OCI-LY1 (cell line): ENCODE measurements around the gene HACD3.
"Not testable (repeated sequence)": the region's sequence is repeated elsewhere in the genome, so short reads cannot be mapped to it uniquely, and the experiment has no call there.

Source experiments
- H2AFZ ChIP-seq: fragments of 200-600 bp; sonication (generic), shearing (Covaris generic); 2 replicates; pipeline ENCODE4 v1.6.0; 2014; ENCODE audit warnings: antibody characterized with exemption, mild to moderate bottlenecking, low read length
- H3F3A ChIP-seq: fragments of 200-600 bp; sonication (generic), shearing (Covaris generic); 2 replicates; pipeline ENCODE4 v1.6.0; 2014; ENCODE audit warnings: mild to moderate bottlenecking, antibody characterized with exemption, low read length, moderate library complexity; ENCODE audit not compliant: insufficient read depth
- H3K27ac ChIP-seq: fragments of 200-600 bp; sonication (generic); 2 replicates; pipeline ENCODE4 v1.5.1; 2014; ENCODE audit warnings: low read length, mixed run types, mild to moderate bottlenecking, low read depth; ENCODE audit not compliant: poor library complexity, severe bottlenecking
- H3K27me3 ChIP-seq: fragments of 200-600 bp; sonication (generic); 2 replicates; pipeline ENCODE4 v1.6.0; 2014; ENCODE audit warnings: antibody characterized with exemption, mild to moderate bottlenecking, low read length, moderate library complexity; ENCODE audit not compliant: insufficient read depth
- H3K36me3 ChIP-seq: fragments of 200-600 bp; sonication (generic); 2 replicates; pipeline ENCODE4 v1.6.1; 2014; ENCODE audit warnings: mild to moderate bottlenecking, antibody characterized with exemption, low read length, moderate library complexity, mixed read lengths; ENCODE audit not compliant: insufficient read depth
- H3K4me1 ChIP-seq: fragments of 200-600 bp; sonication (generic); 2 replicates; pipeline ENCODE4 v1.5.1; 2014; ENCODE audit warnings: mild to moderate bottlenecking, low read length, moderate library complexity; ENCODE audit not compliant: insufficient read depth, severe bottlenecking
- H3K4me2 ChIP-seq: fragments of 200-600 bp; sonication (generic), shearing (Covaris generic); 2 replicates; pipeline ENCODE4 v1.6.1; 2014; ENCODE audit warnings: low read length
- H3K4me3 ChIP-seq: fragments of 200-600 bp; sonication (generic); 2 replicates; pipeline ENCODE4 v1.5.1; 2014; ENCODE audit warnings: low read length, low read depth, mild to moderate bottlenecking, mixed read lengths; ENCODE audit not compliant: poor library complexity, severe bottlenecking
- H3K79me2 ChIP-seq: fragments of 200-600 bp; shearing (Covaris generic); 2 replicates; pipeline ENCODE4 v1.6.1; 2016; ENCODE audit warnings: mixed run types, low read length, mixed read lengths; ENCODE audit not compliant: insufficient read depth
- H3K9ac ChIP-seq: fragments of 200-600 bp; sonication (generic), shearing (Covaris generic); 2 replicates; pipeline ENCODE4 v1.6.1; 2014; ENCODE audit warnings: mild to moderate bottlenecking, low read length, mixed read lengths
- H3K9me2 ChIP-seq: fragments of 200-600 bp; sonication (generic), shearing (Covaris generic); 2 replicates; pipeline ENCODE4 v1.6.1; 2014; ENCODE audit warnings: low read depth, mild to moderate bottlenecking, low read length, mixed read lengths
- H3K9me3 ChIP-seq: fragments of 200-600 bp; shearing (Covaris generic); 2 replicates; pipeline ENCODE4 v1.6.1; 2014; ENCODE audit warnings: low read length, mixed read lengths
- H4K20me1 ChIP-seq: fragments of 200-600 bp; sonication (generic), shearing (Covaris generic); 2 replicates; pipeline ENCODE4 v1.6.0; 2016; ENCODE audit warnings: mild to moderate bottlenecking, low read length; ENCODE audit not compliant: insufficient read depth
- CTCF ChIP-seq: fragments of 200-600 bp; sonication (generic), shearing (Covaris generic); IDR thresholded peaks from 2 replicates; pipeline ENCODE4 v1.5.1; 2017; ENCODE audit warnings: mild to moderate bottlenecking, antibody characterized with exemption, low read length, moderate library complexity, mixed read lengths
- EZH2 ChIP-seq: fragments of 200-600 bp; sonication (generic), shearing (Covaris generic); IDR thresholded peaks from 2 replicates; pipeline ENCODE4 v1.8.0; 2017; ENCODE audit warnings: borderline replicate concordance, mixed run types, mild to moderate bottlenecking, antibody characterized with exemption, low read length, moderate library complexity, mixed read lengths

HACD3 gene

GRCh38 chr15:65541231-65541820, 11.1 kb downstream of the HACD3 start:
- H3K4me1 ChIP-seq = no peaks in the 10 kb centered on the region
- no peaks in the 10 kb centered on the region for H3K9me3 ChIP-seq
- H3K27me3 ChIP-seq = no peaks in the 10 kb centered on the region
- no peaks in the 10 kb centered on the region; the same call in 1 of the 2 replicates for H3K36me3 ChIP-seq
- H3K9me2 ChIP-seq = no peaks in the 10 kb centered on the region
- no peak overlapping the region for H3K4me3 ChIP-seq
- H3F3A ChIP-seq = no peaks in the 10 kb centered on the region
- H3K27ac ChIP-seq = no peak overlapping the region
- H3K79me2 ChIP-seq = peaks cover 85% of the 10 kb centered on the region
- no peaks in the 10 kb centered on the region for H4K20me1 ChIP-seq
- TF ChIP-seq CTCF = no peak
- no peak for TF ChIP-seq EZH2
- H2AFZ ChIP-seq = no peak overlapping the region
- no peak overlapping the region for H3K9ac ChIP-seq
- H3K4me2 ChIP-seq = no peak overlapping the region

- H4K20me1 ChIP-seq = no peaks in the 10 kb centered on the region
- no peaks in the 10 kb centered on the region for H3K27me3 ChIP-seq
- H3K9me3 ChIP-seq = no peaks in the 10 kb centered on the region
- H3K4me2 ChIP-seq = no peak overlapping the region
- no peak overlapping the region for H3K27ac ChIP-seq
- no peak overlapping the region for H3K4me3 ChIP-seq
- H3K9ac ChIP-seq = no peak overlapping the region
- no peaks in the 10 kb centered on the region for H3K9me2 ChIP-seq
- no peaks in the 10 kb centered on the region for H3F3A ChIP-seq
- H3K36me3 ChIP-seq = peaks cover 10% of the 10 kb centered on the region; the same call in 1 of the 2 replicates
- no peak for TF ChIP-seq EZH2
- no peak for TF ChIP-seq CTCF
- no peaks in the 10 kb centered on the region for H3K4me1 ChIP-seq
- no peak overlapping the region for H2AFZ ChIP-seq
- peaks cover 67% of the 10 kb centered on the region for H3K79me2 ChIP-seq
Measured at GRCh38 chr15:65547841-65548240, 17.6 kb downstream of the HACD3 start.

GRCh38 chr15:65549288-65549687, 19.0 kb downstream of the HACD3 start:
- Histone ChIP-seq H3K36me3 (peaks cover 20% of the 10 kb centered on the region; the same call in 1 of the 2 replicates), H3K79me2 (peaks cover 53% of the 10 kb centered on the region)
- not testable (repeated sequence) for H3K4me2 ChIP-seq, H3K9ac ChIP-seq, H3K27me3 ChIP-seq, H3K4me1 ChIP-seq, H3K9me2 ChIP-seq, H3K9me3 ChIP-seq, H2AFZ ChIP-seq, H3F3A ChIP-seq, H3K27ac ChIP-seq, H4K20me1 ChIP-seq, H3K4me3 ChIP-seq

- H3K36me3 ChIP-seq = peaks cover 33% of the 10 kb centered on the region; the same call in 1 of the 2 replicates
Measured at GRCh38 chr15:65550681-65551098, 20.4 kb downstream of the HACD3 start.

More at GRCh38 chr15:65550681-65551098, 20.4 kb downstream of the HACD3 start:
- H4K20me1 ChIP-seq = no peaks in the 10 kb centered on the region
- no peak overlapping the region for H3K4me2 ChIP-seq
- no peak for TF ChIP-seq EZH2
- TF ChIP-seq CTCF = no peak
- H3K4me1 ChIP-seq = no peaks in the 10 kb centered on the region
- no peak overlapping the region for H2AFZ ChIP-seq
- H3K79me2 ChIP-seq = peaks cover 41% of the 10 kb centered on the region
- no peak overlapping the region for H3K4me3 ChIP-seq
- H3K27me3 ChIP-seq = no peaks in the 10 kb centered on the region
- no peaks in the 10 kb centered on the region for H3F3A ChIP-seq
- no peaks in the 10 kb centered on the region for H3K9me3 ChIP-seq
- H3K9ac ChIP-seq = no peak overlapping the region
- no peak overlapping the region for H3K27ac ChIP-seq
- H3K9me2 ChIP-seq = no peaks in the 10 kb centered on the region
